ENCODE measurements around the gene CDH12. TPM values are rescaled to one million over a fixed set of nuclear protein-coding genes. Genes with fewer than 3 reads are reported as not detected.
"Not testable (repeated sequence)": the region's sequence is repeated elsewhere in the genome, so short reads cannot be mapped to it uniquely, and the experiment has no call there.

Gene CDH12
- total RNA-seq, 1 experiment from 2014 or later, result not detected

DNA sequence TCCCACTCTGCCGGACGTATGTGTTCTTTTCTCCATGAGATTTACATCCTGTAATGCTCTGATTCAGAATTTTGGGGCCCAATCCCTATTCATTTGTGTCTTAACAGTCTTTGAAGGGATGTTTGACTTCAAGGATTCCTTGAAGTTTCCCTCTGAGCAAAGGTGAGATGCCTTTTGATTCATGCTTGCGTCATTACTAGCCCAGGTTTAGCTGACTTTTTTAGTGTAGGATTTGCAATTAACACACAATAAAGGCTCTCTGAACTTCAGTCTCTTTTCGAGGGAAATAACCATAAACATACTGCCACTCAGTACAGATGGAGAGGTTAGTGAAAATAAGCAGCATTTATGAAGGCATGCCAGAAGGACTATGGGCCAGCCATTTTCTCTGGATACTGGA is 842.3 kb downstream of the CDH12 start:
- H3K9ac ChIP-seq (ENCODE audit: low read length); DNase-seq (ENCODE audit: low read depth, low spot score); H3K9me3 ChIP-seq (ENCODE audit: control insufficient read depth in 1 of 2, insufficient read depth in 1 of 2, low read depth in 1 of 2, low read length in 2 of 2); H3K27me3 ChIP-seq (ENCODE audit: insufficient read depth, low read length); CTCF ChIA-PET; ATAC-seq; BruUV-seq (replicated peaks); H3K9me2 ChIP-seq (ENCODE audit: insufficient read depth); POLR2A ChIA-PET; H4K20me1 ChIP-seq (ENCODE audit: insufficient read depth); H3K4me3 ChIP-seq (replicated peaks in 1 of 2; ENCODE audit: low read depth in 1 of 2, low read length in 2 of 2); H3K27ac ChIP-seq (ENCODE audit: low read depth, low read length); H3K36me3 ChIP-seq (ENCODE audit: control insufficient read depth in 1 of 2, insufficient read depth in 2 of 2, low read length in 2 of 2); H3K79me2 ChIP-seq (ENCODE audit: insufficient read depth, low read length); H3K4me1 ChIP-seq (ENCODE audit: control insufficient read depth in 1 of 2, insufficient read depth in 2 of 2, low read length in 2 of 2); intact Hi-C loops (cut with micrococcal nuclease); H3K4me2 ChIP-seq (ENCODE audit: low read length); RAD21 ChIA-PET (ENCODE audit: low non-redundant PET in 1 of 2, low total read pairs in 2 of 2, uncharacterized antibody in 2 of 2, unreplicated experiment in 2 of 2); H2AFZ ChIP-seq (ENCODE audit: low read depth, low read length, poor library complexity, severe bottlenecking): not testable (repeated sequence)

DNA sequence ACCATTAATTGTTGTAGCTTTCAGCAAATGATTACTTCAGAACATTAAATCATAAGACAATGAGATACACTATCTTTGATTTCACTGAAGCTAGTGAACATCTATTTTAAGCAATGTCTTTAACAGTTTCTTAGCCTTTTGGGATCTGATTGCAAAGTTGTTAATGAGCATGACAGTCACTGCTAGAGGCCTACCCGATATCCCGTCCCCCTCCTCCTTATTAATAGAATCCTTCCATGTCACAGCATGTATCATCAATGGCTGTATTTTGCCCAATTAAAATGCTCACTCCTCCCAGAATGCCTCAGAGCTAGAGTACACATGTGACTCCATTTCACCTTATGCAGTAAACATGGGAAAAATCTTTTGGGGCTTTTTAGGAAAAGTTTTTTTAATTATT is 852.0 kb downstream of the CDH12 start:
- RAD21 ChIA-PET (ENCODE audit: low non-redundant PET in 1 of 2, low total read pairs in 2 of 2, uncharacterized antibody in 2 of 2, unreplicated experiment in 2 of 2); DNase-seq (ENCODE audit: low read depth, low spot score); H3K9ac ChIP-seq (ENCODE audit: low read length); H3K9me2 ChIP-seq (ENCODE audit: insufficient read depth); CTCF ChIA-PET; intact Hi-C loops (cut with micrococcal nuclease); BruUV-seq (replicated peaks); H3K4me3 ChIP-seq (replicated peaks in 1 of 2; ENCODE audit: low read depth in 1 of 2, low read length in 2 of 2); POLR2A ChIA-PET; H3K9me3 ChIP-seq (ENCODE audit: control insufficient read depth in 1 of 2, insufficient read depth in 1 of 2, low read depth in 1 of 2, low read length in 2 of 2); H2AFZ ChIP-seq (ENCODE audit: low read depth, low read length, poor library complexity, severe bottlenecking); H3K79me2 ChIP-seq (ENCODE audit: insufficient read depth, low read length); H3K27ac ChIP-seq (ENCODE audit: low read depth, low read length); H4K20me1 ChIP-seq (ENCODE audit: insufficient read depth); H3K27me3 ChIP-seq (ENCODE audit: insufficient read depth, low read length); H3K4me2 ChIP-seq (ENCODE audit: low read length); H3K4me1 ChIP-seq (ENCODE audit: control insufficient read depth in 1 of 2, insufficient read depth in 2 of 2, low read length in 2 of 2); ATAC-seq; H3K36me3 ChIP-seq (ENCODE audit: control insufficient read depth in 1 of 2, insufficient read depth in 2 of 2, low read length in 2 of 2): not testable (repeated sequence)

GRCh38 chr5:21985799-21986198 is 867.3 kb downstream of the CDH12 start:
- H2AFZ ChIP-seq (ENCODE audit: low read depth, low read length, poor library complexity, severe bottlenecking); H4K20me1 ChIP-seq (ENCODE audit: insufficient read depth); intact Hi-C loops (cut with micrococcal nuclease); H3K36me3 ChIP-seq (ENCODE audit: control insufficient read depth in 1 of 2, insufficient read depth in 2 of 2, low read length in 2 of 2); H3K9me3 ChIP-seq (ENCODE audit: control insufficient read depth in 1 of 2, insufficient read depth in 1 of 2, low read depth in 1 of 2, low read length in 2 of 2); H3K27ac ChIP-seq (ENCODE audit: low read depth, low read length); H3K9me2 ChIP-seq (ENCODE audit: insufficient read depth); ATAC-seq; CTCF ChIA-PET; POLR2A ChIA-PET; H3K9ac ChIP-seq (ENCODE audit: low read length); H3K4me2 ChIP-seq (ENCODE audit: low read length); H3K79me2 ChIP-seq (ENCODE audit: insufficient read depth, low read length); DNase-seq (ENCODE audit: low read depth, low spot score); BruUV-seq (replicated peaks); H3K4me3 ChIP-seq (replicated peaks in 1 of 2; ENCODE audit: low read depth in 1 of 2, low read length in 2 of 2); H3K4me1 ChIP-seq (ENCODE audit: control insufficient read depth in 1 of 2, insufficient read depth in 2 of 2, low read length in 2 of 2); H3K27me3 ChIP-seq (ENCODE audit: insufficient read depth, low read length): not testable (repeated sequence)
- RAD21 ChIA-PET (ENCODE audit: low non-redundant PET in 1 of 2, low total read pairs in 2 of 2, uncharacterized antibody in 2 of 2, unreplicated experiment in 2 of 2), result interaction anchor here in 1 of 2 experiments (0.6 kb wide), 1 partner anchor 368 kb away, joined by 3 read pairs; no protein-coding TSS in a partner anchor

DNA sequence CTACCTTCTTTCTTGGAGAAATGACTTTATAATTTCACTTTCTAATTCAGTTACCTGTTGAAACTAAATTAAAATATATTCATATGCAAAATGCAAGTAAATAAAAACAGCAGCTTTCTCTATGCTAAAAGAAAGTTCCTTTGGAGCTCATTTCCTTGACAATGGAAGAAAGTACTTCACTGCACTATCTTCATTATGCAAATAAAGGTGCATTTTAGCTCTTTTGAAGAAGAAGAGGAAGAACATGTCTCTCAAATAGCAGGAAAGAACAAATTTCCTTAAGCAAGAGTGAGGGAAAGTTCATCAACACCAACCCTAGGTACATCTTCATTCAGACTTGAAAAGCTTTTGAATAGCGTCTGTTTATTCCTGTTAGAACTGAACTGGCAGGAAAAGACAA is 901.6 kb downstream of the CDH12 start:
- H3K27ac ChIP-seq (ENCODE audit: low read depth, low read length); H3K9me2 ChIP-seq (ENCODE audit: insufficient read depth); POLR2A ChIA-PET; H2AFZ ChIP-seq (ENCODE audit: low read depth, low read length, poor library complexity, severe bottlenecking); H4K20me1 ChIP-seq (ENCODE audit: insufficient read depth); ATAC-seq; DNase-seq (ENCODE audit: low read depth, low spot score); H3K9ac ChIP-seq (ENCODE audit: low read length); H3K36me3 ChIP-seq (ENCODE audit: control insufficient read depth in 1 of 2, insufficient read depth in 2 of 2, low read length in 2 of 2); H3K4me1 ChIP-seq (ENCODE audit: control insufficient read depth in 1 of 2, insufficient read depth in 2 of 2, low read length in 2 of 2); H3K79me2 ChIP-seq (ENCODE audit: insufficient read depth, low read length); BruUV-seq (replicated peaks); intact Hi-C loops (cut with micrococcal nuclease); H3K9me3 ChIP-seq (ENCODE audit: control insufficient read depth in 1 of 2, insufficient read depth in 1 of 2, low read depth in 1 of 2, low read length in 2 of 2); RAD21 ChIA-PET (ENCODE audit: low non-redundant PET in 1 of 2, low total read pairs in 2 of 2, uncharacterized antibody in 2 of 2, unreplicated experiment in 2 of 2); H3K4me3 ChIP-seq (replicated peaks in 1 of 2; ENCODE audit: low read depth in 1 of 2, low read length in 2 of 2); H3K27me3 ChIP-seq (ENCODE audit: insufficient read depth, low read length); CTCF ChIA-PET; H3K4me2 ChIP-seq (ENCODE audit: low read length): not testable (repeated sequence)
